SH-SY5Y (cell line): ENCODE measurements around the gene GLRA3.

Experiments used
- GATA2 ChIP-seq: IDR thresholded peaks from 2 replicates; pipeline ENCODE4 v1.6.1; 2011; ENCODE audit warnings: mild to moderate bottlenecking, low read depth, low read length
- GATA3 ChIP-seq: IDR thresholded peaks from 2 replicates; pipeline ENCODE4 v1.6.1; 2011; ENCODE audit warnings: low read depth, mild to moderate bottlenecking, low read length, moderate library complexity

- TF ChIP-seq GATA3 = no peak
- TF ChIP-seq GATA2 = no peak
These were observed 131.8 kb downstream of the GLRA3 start for GRCh38 chr4:174697202-174697601.
